GM12891 (cell line): Measurements from ENCODE around the gene USP30.

Experiments
- DNase-seq: peaks from one replicate; pipeline ENCODE4 v3.0.0; 2011; ENCODE audit warnings: low spot score; ENCODE audit not compliant: insufficient read length
- FAIRE-seq: peaks from 2 replicates; lab custom pipeline; 2011; peaks lifted over from hg19 to GRCh38; lab: Jason Lieb, UNC
- PAX5 ChIP-seq: IDR thresholded peaks from 2 replicates; pipeline ENCODE4 v1.6.1; 2011; ENCODE audit warnings: low read length, moderate library complexity, mild to moderate bottlenecking; ENCODE audit not compliant: insufficient read depth, severe bottlenecking
- POLR2A ChIP-seq: IDR thresholded peaks from 2 replicates; pipeline ENCODE4 v1.6.1; 2011; ENCODE audit warnings: low read depth, low read length, control low read depth
- POLR2AphosphoS5 ChIP-seq: IDR thresholded peaks from 2 replicates; pipeline ENCODE4 v1.6.1; 2011; ENCODE audit warnings: low read depth, low read length, control low read depth
- POU2F2 ChIP-seq: IDR thresholded peaks from 2 replicates; pipeline ENCODE4 v1.6.1; 2011; ENCODE audit warnings: low read depth, mild to moderate bottlenecking, control low read depth, low read length, moderate library complexity
- SPI1 ChIP-seq: IDR thresholded peaks from 2 replicates; pipeline ENCODE4 v1.6.1; 2011; ENCODE audit warnings: low read depth, low read length, control low read depth
- TAF1 ChIP-seq: IDR thresholded peaks from 2 replicates; pipeline ENCODE4 v1.6.1; 2011; ENCODE audit warnings: low read depth, low read length, control low read depth

Gene USP30

GRCh38 chr12:109124878-109125648 is 72.7 kb downstream of the USP30 start:
- FAIRE-seq (peak; percentile 35), DNase-seq (no peak)
- TF ChIP-seq POU2F2 (no peak), SPI1 (no peak), TAF1 (no peak), POLR2A (no peak), POLR2AphosphoS5 (no peak), PAX5 (no peak)

- no peak for FAIRE-seq
- no peak for DNase-seq
- TF ChIP-seq POLR2A (no peak), SPI1 (no peak), PAX5 (no peak), TAF1 (no peak), POU2F2 (no peak), POLR2AphosphoS5 (no peak)
Observed at GRCh38 chr12:109125791-109126190, 73.4 kb downstream of the USP30 start.

DNA sequence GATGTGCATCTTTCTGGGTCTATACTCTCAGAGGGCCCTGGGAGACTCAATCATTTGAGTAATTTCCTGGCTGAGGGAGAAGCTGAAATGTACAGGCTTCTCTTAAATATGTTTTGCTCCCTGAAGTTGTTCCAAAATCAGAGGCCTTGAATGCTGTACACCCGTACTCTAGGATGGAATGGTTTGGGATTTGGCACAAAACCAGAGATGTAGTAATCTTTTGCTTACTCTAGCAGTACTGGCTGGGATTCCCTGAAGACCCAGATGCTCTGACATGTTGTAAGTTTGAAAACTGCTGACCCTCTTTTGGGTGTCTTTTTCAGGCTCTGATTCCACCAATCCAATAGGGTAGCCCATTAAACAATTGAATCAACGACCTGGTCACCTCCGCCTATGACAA is 74.4 kb downstream of the USP30 start:
- FAIRE-seq (no peak), DNase-seq (no peak)
- TF ChIP-seq POLR2AphosphoS5 (no peak), PAX5 (no peak), POLR2A (no peak), SPI1 (no peak), POU2F2 (no peak)

DNA sequence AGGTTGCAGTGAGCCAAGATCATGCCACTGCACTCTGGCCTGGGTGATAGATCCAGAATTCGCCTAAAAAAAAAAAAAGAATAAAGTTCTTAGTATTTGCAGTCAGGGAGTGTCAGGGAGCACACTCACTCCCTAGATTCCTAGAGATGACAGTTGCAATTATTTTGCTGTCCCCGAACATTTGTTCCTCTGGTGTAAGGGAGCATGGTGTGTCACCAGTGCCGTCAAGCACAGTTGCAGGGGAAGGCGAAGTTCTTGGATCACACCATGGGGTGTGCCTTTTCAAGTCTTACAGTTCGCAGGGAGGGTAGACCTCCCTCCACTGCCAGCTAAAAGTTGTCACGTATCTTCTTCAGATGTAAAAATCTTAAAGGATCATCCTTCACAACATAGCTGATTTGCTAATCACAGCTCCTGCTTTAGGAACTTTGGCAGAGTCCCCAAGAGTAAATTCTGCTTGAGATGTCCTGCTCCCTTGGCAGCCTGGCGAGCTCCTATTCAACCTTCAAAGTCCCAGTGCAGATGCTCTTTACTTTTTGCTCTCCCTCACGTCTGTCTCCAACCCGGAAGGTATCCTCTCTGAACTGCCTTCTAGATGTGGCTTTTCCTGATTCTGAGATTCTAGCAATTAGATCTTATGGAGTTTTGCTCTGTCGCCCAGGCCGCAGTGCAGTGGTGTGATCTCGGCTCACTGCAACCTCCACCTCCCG is 75.3 kb downstream of the USP30 start:
- TF ChIP-seq SPI1: no peak
- no peak for TF ChIP-seq POU2F2
- no peak for TF ChIP-seq TAF1
- no peak for TF ChIP-seq POLR2AphosphoS5
- no peak for TF ChIP-seq POLR2A
- no peak for TF ChIP-seq PAX5

DNA sequence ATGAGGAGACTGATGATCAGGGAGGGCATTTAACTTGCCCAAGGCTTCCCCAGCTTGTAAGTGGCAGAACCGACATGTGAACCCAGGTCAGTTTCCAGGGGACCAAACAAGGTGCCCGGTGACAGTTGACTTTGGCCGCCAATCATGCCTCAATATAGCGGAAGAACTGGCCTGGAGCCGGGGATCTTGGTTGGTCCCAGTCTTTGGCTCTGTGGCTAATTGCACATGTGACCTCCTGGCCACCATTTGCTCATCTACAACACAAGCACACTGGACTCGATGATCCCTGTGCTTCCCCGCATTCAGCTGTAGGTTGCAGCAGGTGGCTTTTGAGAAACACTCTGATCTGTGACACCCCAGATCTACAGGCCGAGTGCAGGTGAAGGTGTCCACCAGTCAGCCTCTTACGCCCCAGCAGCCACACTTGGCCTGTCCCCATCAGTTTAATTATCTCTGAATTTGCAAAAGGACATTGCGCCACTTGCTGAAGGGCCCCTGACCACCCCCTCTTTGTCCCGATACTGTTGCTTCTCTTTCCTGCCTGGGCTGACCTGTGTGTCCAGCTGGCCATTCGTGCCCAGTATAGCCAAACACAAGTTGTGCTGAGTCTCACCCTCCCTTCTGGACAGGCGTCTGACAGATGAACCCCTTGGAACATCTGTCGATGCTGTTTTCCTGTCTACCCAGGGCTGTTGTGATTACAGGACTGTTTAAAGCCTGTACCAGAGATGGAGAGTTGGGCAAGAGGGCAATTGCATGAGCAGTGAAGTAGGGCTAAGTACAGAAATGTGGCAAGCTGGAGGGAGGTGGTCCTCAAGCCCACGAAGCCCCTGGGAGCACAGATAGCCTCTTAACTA is 78.1 kb downstream of the USP30 start:
- no peak for TF ChIP-seq SPI1
- TF ChIP-seq POU2F2: no peak
- TF ChIP-seq POLR2A: no peak
- TF ChIP-seq PAX5: no peak
- no peak for TF ChIP-seq POLR2AphosphoS5
- no peak for TF ChIP-seq TAF1
- FAIRE-seq (no peak), DNase-seq (no peak)

More for the DNA sequence above, 75.3 kb downstream of the USP30 start:
- DNase-seq: no peak
- FAIRE-seq: no peak

DNA sequence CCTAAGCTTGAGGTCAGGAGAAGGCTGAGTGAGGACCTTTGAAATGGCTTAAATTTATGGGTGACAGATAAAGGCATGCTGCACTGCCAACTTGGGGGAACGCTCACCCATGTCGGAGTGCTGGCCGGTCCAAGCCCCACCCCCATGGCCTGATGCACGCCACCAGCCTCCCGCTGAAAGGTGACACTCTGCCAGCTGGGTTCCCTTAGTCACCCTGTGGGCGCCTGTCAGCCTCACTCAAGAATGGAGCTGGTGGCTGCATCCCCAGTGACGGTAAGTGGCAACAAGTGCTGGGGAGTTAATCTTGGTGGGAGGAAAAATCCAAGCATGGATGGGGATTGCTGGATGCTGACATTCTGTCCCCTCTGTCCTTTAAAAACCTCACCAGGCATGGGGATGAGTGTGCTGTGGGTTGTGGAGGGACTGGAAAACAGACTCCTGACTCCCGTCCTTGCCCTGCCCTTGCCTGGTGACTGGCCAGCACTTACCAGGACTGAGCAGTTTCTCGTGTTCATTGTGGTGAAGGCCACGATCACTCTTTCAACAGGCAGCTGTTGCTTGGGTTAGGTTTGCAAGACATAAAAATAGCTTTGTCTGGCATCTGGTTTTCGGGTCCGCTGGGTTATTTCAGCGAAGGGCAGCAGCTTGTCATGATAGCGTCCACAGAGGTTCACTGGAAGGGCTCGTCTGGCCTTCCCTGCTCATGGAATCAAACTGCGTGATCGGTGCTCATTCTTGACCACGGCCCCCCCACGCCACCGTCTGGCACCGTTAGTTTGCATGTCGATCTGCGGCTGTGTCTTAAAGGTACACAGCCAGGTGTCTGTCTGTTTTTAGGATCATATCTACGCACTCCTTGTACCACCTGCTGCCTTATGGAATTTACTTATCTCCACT is 79.0 kb downstream of the USP30 start:
- DNase-seq: no peak
- FAIRE-seq: no peak
- TF ChIP-seq TAF1 (no peak), POLR2A (no peak), PAX5 (no peak), POU2F2 (no peak), SPI1 (no peak), POLR2AphosphoS5 (no peak)

DNA sequence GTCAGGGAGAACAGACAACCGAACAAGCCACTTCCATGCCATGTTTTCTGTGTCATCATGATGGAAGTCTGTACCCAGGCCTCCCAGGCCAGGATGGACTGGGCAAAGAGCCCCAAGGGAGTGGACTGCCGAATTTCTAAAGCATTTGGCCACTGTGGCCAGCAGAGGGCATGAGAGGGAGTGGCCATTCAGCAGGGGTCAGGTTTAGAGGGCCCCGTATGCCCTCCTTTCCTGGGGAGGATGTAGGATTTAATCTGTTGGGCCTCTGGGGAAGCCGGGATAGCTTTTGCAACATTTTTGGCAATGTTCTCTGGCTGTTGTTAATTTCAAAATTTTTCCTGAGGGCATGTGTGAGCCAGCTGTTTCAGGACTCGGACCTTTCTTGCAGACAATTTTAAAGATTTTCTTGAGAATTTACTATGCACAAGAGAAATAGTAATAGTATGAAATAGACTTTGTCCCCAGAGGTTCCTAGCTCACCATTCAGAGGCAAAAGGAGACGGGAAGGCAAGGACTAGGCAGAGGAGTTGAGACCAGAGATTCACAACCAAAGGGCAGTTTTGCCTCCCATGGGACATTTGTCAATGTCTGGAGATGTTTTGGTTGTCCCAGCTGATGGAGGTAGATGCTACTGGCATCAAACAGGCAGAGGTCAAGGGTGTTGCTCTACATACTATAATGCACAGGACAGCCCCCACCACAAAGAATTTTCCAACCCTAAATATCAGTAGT is 82.0 kb downstream of the USP30 start:
- DNase-seq: no peak
- no peak for TF ChIP-seq POU2F2
- TF ChIP-seq PAX5: no peak
- no peak for TF ChIP-seq POLR2AphosphoS5
- TF ChIP-seq TAF1: no peak
- TF ChIP-seq SPI1: no peak
- no peak for FAIRE-seq

GRCh38 chr12:109137055-109137454 is 84.7 kb downstream of the USP30 start:
- no peak for DNase-seq
- FAIRE-seq: no peak
- TF ChIP-seq PAX5: no peak
